Measurements from ENCODE around the gene ENKUR.

- TF ChIP-seq CTCF (IDR thresholded peaks at IDR 0.05) (no peak), POLR2A (IDR thresholded peaks at IDR 0.05) (no peak)
Measured at GRCh38 chr10:24958091-24958720, 57.8 kb downstream of the ENKUR start.
